ENCODE results near the gene FLNA.

FLNA gene

GRCh38 chrX:154363706-154364439 is 10.6 kb downstream of the FLNA start:
- TF ChIP-seq TCF12 (IDR thresholded peaks at IDR 0.05; ENCODE audit: low read depth) (no peak), TEAD4 (IDR thresholded peaks at IDR 0.05) (no peak), TAF1 (IDR thresholded peaks at IDR 0.05; ENCODE audit: low read depth) (no peak), CREB1 (IDR thresholded peaks at IDR 0.05; ENCODE audit: low read depth) (no peak), YY1 (IDR thresholded peaks at IDR 0.05; ENCODE audit: low read depth) (no peak), NFIC (IDR thresholded peaks at IDR 0.05) (no peak), EP300 (IDR thresholded peaks at IDR 0.05; ENCODE audit: borderline replicate concordance) (no peak), ZBTB7A (IDR thresholded peaks at IDR 0.05; ENCODE audit: low read depth) (no peak), USF1 (IDR thresholded peaks at IDR 0.05) (no peak), REST (IDR thresholded peaks at IDR 0.05; ENCODE audit: low read depth) (no peak), MAX (IDR thresholded peaks at IDR 0.05) (no peak), EGR1 (IDR thresholded peaks at IDR 0.05) (no peak), RAD21 (IDR thresholded peaks at IDR 0.05; ENCODE audit: low read depth) (no peak), FOXM1 (IDR thresholded peaks at IDR 0.05; ENCODE audit: borderline replicate concordance, low read depth) (no peak), CEBPB (IDR thresholded peaks at IDR 0.05) (no peak)

- TF ChIP-seq CREB1 (IDR thresholded peaks at IDR 0.05; ENCODE audit: low read depth), result no peak
- TF ChIP-seq TEAD4 (IDR thresholded peaks at IDR 0.05), result no peak
- no peak for TF ChIP-seq TAF1 (IDR thresholded peaks at IDR 0.05; ENCODE audit: low read depth)
- TF ChIP-seq NFIC (IDR thresholded peaks at IDR 0.05), result no peak
- TF ChIP-seq FOXM1 (IDR thresholded peaks at IDR 0.05; ENCODE audit: borderline replicate concordance, low read depth), result no peak
- TF ChIP-seq TCF12 (IDR thresholded peaks at IDR 0.05; ENCODE audit: low read depth), result no peak
- no peak for TF ChIP-seq ZBTB7A (IDR thresholded peaks at IDR 0.05; ENCODE audit: low read depth)
These were observed 12.2 kb downstream of the FLNA start for GRCh38 chrX:154362085-154362742.

- no peak for TF ChIP-seq TCF12 (IDR thresholded peaks at IDR 0.05; ENCODE audit: low read depth)
- no peak for TF ChIP-seq CREB1 (IDR thresholded peaks at IDR 0.05; ENCODE audit: low read depth)
- no peak for TF ChIP-seq RAD21 (IDR thresholded peaks at IDR 0.05; ENCODE audit: low read depth)
- TF ChIP-seq TAF1 (IDR thresholded peaks at IDR 0.05; ENCODE audit: low read depth), result no peak
- TF ChIP-seq REST (IDR thresholded peaks at IDR 0.05; ENCODE audit: low read depth), result no peak
These were observed 14.2 kb downstream of the FLNA start for GRCh38 chrX:154360155-154360713.

- TF ChIP-seq NFIC (IDR thresholded peaks at IDR 0.05) (no peak), TAF1 (IDR thresholded peaks at IDR 0.05; ENCODE audit: low read depth) (no peak), RAD21 (IDR thresholded peaks at IDR 0.05; ENCODE audit: low read depth) (no peak), CEBPB (IDR thresholded peaks at IDR 0.05) (no peak), REST (IDR thresholded peaks at IDR 0.05; ENCODE audit: low read depth) (no peak), ZBTB7A (IDR thresholded peaks at IDR 0.05; ENCODE audit: low read depth) (no peak), TEAD4 (IDR thresholded peaks at IDR 0.05) (no peak), CREB1 (IDR thresholded peaks at IDR 0.05; ENCODE audit: low read depth) (no peak), FOXM1 (IDR thresholded peaks at IDR 0.05; ENCODE audit: borderline replicate concordance, low read depth) (no peak), MAX (IDR thresholded peaks at IDR 0.05) (no peak), EP300 (IDR thresholded peaks at IDR 0.05; ENCODE audit: borderline replicate concordance) (no peak), USF1 (IDR thresholded peaks at IDR 0.05) (no peak), EGR1 (IDR thresholded peaks at IDR 0.05) (no peak), YY1 (IDR thresholded peaks at IDR 0.05; ENCODE audit: low read depth) (no peak)
These were observed 14.9 kb downstream of the FLNA start for GRCh38 chrX:154359362-154360154.

All from Ishikawa (cell line).